Osteoblast (primary cell): ENCODE results near the gene SIPA1L3. TPM values are rescaled to one million over a fixed set of nuclear protein-coding genes. Genes with fewer than 3 reads are reported as not detected.

Source experiments
- DNase-seq: peaks from one replicate; pipeline ENCODE4 v3.0.0; 2011; ENCODE audit warnings: low spot score, mixed read lengths; ENCODE audit not compliant: insufficient read length; ENCODE audit errors: missing footprints
- H2AFZ ChIP-seq: 2 replicates; pipeline ENCODE4 v1.6.0; 2011; ENCODE audit warnings: mild to moderate bottlenecking, low read length
- H3K27ac ChIP-seq: 2 replicates; pipeline ENCODE4 v1.5.1; 2011; ENCODE audit warnings: mild to moderate bottlenecking, low read depth, low read length, moderate library complexity
- H3K27me3 ChIP-seq: 2 replicates; pipeline ENCODE4 v1.6.0; 2012; ENCODE audit warnings: mild to moderate bottlenecking, control low read depth, inconsistent platforms, low read length, moderate library complexity; ENCODE audit not compliant: insufficient read depth
- H3K36me3 ChIP-seq: 2 replicates; pipeline ENCODE4 v1.5.1; 2011; ENCODE audit warnings: mild to moderate bottlenecking, low read length, control low read depth, moderate library complexity; ENCODE audit not compliant: insufficient read depth
- H3K4me1 ChIP-seq: 2 replicates; pipeline ENCODE4 v1.5.1; 2011; ENCODE audit warnings: mild to moderate bottlenecking, low read length, control low read depth, moderate library complexity; ENCODE audit not compliant: insufficient read depth
- H3K4me2 ChIP-seq: 2 replicates; pipeline ENCODE4 v1.6.0; 2011; ENCODE audit warnings: mild to moderate bottlenecking, low read length; ENCODE audit not compliant: insufficient read depth
- H3K4me3 ChIP-seq: fragments of 200-600 bp; sonication (generic); 3 replicates; pipeline ENCODE4 v1.5.1; 2012; ENCODE audit warnings: mild to moderate bottlenecking, low read length, inconsistent platforms; ENCODE audit not compliant: insufficient read depth
- H3K79me2 ChIP-seq: 2 replicates; pipeline ENCODE4 v1.6.0; 2012; ENCODE audit warnings: mild to moderate bottlenecking, low read length, control low read depth, inconsistent platforms; ENCODE audit not compliant: insufficient read depth
- H3K9me3 ChIP-seq: 2 replicates; pipeline ENCODE4 v1.5.1; 2011; ENCODE audit warnings: low read depth, low read length, control low read depth
- H4K20me1 ChIP-seq: 2 replicates; pipeline ENCODE4 v1.6.0; 2012; ENCODE audit warnings: mild to moderate bottlenecking, low read length, control low read depth; ENCODE audit not compliant: insufficient read depth
- total RNA-seq: library from RNA; depleted of rRNA; stranded (reverse); fragments of >200 nt; gene quantifications from 2 replicates; pipeline ENCODE4 v1.2.3, GENCODE V29; 2012
- TF ChIP-seq, protein P1 (sequence below): IDR thresholded peaks from 2 replicates; pipeline ENCODE4 v1.5.1; 2011; ENCODE audit warnings: mild to moderate bottlenecking, low read depth, low read length, moderate library complexity; ENCODE audit errors: extremely low read depth

The SIPA1L3 gene
- total RNA-seq, 1 donor, result 17.4 TPM

DNA sequence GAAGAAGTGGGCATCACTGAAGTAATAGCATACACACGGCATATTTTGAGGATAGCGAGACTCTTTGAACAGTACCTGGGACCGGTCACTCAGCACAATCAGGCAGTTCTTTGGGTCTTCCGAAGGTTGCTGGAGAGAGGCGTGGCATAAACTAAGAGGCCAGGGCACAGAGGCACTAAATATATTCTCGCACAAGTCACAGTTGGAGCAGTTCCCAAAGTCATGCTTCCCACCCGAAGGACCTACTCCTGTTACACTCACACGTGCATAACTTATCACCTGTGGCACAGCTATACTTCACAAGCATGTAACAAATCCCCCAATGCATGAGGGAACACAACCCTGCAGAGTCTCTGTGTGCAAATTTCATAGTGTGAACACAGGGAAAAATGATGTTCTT, 10.8 kb upstream of the SIPA1L3 start:
- TF ChIP-seq, protein P1, sequence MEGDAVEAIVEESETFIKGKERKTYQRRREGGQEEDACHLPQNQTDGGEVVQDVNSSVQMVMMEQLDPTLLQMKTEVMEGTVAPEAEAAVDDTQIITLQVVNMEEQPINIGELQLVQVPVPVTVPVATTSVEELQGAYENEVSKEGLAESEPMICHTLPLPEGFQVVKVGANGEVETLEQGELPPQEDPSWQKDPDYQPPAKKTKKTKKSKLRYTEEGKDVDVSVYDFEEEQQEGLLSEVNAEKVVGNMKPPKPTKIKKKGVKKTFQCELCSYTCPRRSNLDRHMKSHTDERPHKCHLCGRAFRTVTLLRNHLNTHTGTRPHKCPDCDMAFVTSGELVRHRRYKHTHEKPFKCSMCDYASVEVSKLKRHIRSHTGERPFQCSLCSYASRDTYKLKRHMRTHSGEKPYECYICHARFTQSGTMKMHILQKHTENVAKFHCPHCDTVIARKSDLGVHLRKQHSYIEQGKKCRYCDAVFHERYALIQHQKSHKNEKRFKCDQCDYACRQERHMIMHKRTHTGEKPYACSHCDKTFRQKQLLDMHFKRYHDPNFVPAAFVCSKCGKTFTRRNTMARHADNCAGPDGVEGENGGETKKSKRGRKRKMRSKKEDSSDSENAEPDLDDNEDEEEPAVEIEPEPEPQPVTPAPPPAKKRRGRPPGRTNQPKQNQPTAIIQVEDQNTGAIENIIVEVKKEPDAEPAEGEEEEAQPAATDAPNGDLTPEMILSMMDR, result no peak
- Histone ChIP-seq H3K36me3 (no peaks in the 10 kb centered on the region), H3K4me3 (no peak overlapping the region), H3K9me3 (no peaks in the 10 kb centered on the region), H4K20me1 (no peaks in the 10 kb centered on the region), H3K79me2 (no peaks in the 10 kb centered on the region), H3K4me2 (no peak overlapping the region), H2AFZ (no peak overlapping the region), H3K27ac (no peak overlapping the region), H3K4me1 (no peaks in the 10 kb centered on the region), H3K27me3 (peaks cover 24% of the 10 kb centered on the region)
- no peak for DNase-seq

- no peaks in the 10 kb centered on the region for H4K20me1 ChIP-seq
- TF ChIP-seq, protein P1, result no peak
- no peak for DNase-seq
- H3K27ac ChIP-seq, result no peak overlapping the region
- H2AFZ ChIP-seq, result no peak overlapping the region
- no peaks in the 10 kb centered on the region for H3K9me3 ChIP-seq
- H3K79me2 ChIP-seq, result no peaks in the 10 kb centered on the region
- H3K4me3 ChIP-seq, result no peak overlapping the region
- H3K27me3 ChIP-seq, result peaks cover 8% of the 10 kb centered on the region
- no peaks in the 10 kb centered on the region for H3K36me3 ChIP-seq
- no peak overlapping the region for H3K4me2 ChIP-seq
- no peaks in the 10 kb centered on the region for H3K4me1 ChIP-seq
Measured at GRCh38 chr19:37899453-37899852, 7.6 kb upstream of the SIPA1L3 start.

DNA sequence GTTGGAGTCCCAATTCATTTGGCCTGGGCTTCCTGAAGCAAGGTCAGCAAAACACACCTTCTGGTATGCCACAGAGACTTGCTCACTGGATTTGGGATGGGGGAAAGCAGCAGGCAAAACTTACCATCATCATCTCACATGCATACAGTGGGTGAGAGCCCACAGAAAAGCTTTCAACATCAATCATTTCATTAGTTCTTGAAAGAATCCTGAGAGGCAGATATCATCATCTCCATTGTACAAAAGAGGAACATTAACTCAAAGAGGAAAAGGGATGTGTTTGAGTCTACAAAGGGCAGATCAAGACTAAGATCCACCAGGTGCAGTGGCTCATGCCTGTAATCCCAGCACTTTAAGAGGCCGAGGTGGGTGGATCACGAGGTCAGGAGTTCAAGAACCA, 7.0 kb upstream of the SIPA1L3 start:
- Histone ChIP-seq H2AFZ (no peak overlapping the region), H3K27me3 (peaks cover 6% of the 10 kb centered on the region)
- no peak for DNase-seq

DNA sequence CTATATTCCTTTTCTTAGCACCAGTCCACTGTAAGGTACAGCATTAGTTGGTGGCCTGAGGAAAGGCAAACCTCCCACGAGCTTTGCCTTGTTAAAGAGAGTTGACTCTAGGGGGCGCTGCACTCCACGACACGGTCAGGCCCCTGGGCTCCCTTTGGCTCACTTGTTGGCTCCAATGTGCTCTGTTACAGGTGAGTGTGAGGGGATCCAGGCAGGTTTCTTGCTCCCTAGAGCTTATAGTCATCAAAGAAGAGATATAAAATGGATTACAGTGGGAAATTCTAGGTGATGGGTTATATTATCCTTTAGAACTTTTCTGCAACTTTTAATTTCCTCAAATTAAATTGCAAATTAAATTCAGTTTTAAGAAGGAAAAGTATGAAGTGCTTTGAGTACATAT, 4.3 kb upstream of the SIPA1L3 start:
- Histone ChIP-seq H3K4me2 (no peak overlapping the region), H4K20me1 (peaks cover 1% of the 10 kb centered on the region), H3K36me3 (no peaks in the 10 kb centered on the region), H3K27ac (no peak overlapping the region), H3K4me1 (peaks cover 8% of the 10 kb centered on the region), H3K79me2 (peaks cover 6% of the 10 kb centered on the region), H2AFZ (no peak overlapping the region), H3K27me3 (no peaks in the 10 kb centered on the region), H3K9me3 (no peaks in the 10 kb centered on the region), H3K4me3 (no peak overlapping the region)
- DNase-seq, result peak; percentile 97
- TF ChIP-seq, protein P1, result peak; percentile 96

More for the DNA sequence above, 7.0 kb upstream of the SIPA1L3 start:
- Histone ChIP-seq H3K4me2 (no peak overlapping the region), H3K79me2 (no peaks in the 10 kb centered on the region), H3K36me3 (no peaks in the 10 kb centered on the region), H3K9me3 (no peaks in the 10 kb centered on the region), H3K4me1 (no peaks in the 10 kb centered on the region), H4K20me1 (no peaks in the 10 kb centered on the region), H3K4me3 (no peak overlapping the region), H3K27ac (no peak overlapping the region)
- TF ChIP-seq, protein P1, result no peak
